Lung (tissue), 12 donors: Measurements from ENCODE around the gene MFAP4. TPM values are rescaled to one million over a fixed set of nuclear protein-coding genes. Genes with fewer than 3 reads are reported as not detected.

Source experiments
- ATAC-seq: fragments of 200-7000 bp; cut with Tn5 transposase; one replicate; pipeline ENCODE4 v1.9.1; 2020; ENCODE audit warnings: moderate number of reproducible peaks; ENCODE audit not compliant: insufficient read depth, low FRiP score
- DNase-seq, 3 donors: peaks; one replicate each; pipeline ENCODE4 v3.0.0-alpha.2; 2013 to 2017
- H3K27ac ChIP-seq, 2 donors: one replicate each; pipeline ENCODE4 v1.5.1; 2013; ENCODE audit warnings: mild to moderate bottlenecking in 2 of 2, moderate library complexity in 2 of 2, control low read depth in 1 of 2, inconsistent platforms in 1 of 2, low read depth in 1 of 2, low read length in 1 of 2
- H3K27me3 ChIP-seq, 3 donors: one replicate each; pipeline ENCODE4 v1.5.1; 2013; ENCODE audit warnings: low read length in 2 of 3; ENCODE audit not compliant: control insufficient read depth in 3 of 3, insufficient read depth in 3 of 3
- H3K36me3 ChIP-seq, 4 donors: one replicate each; pipeline ENCODE4 v1.5.1; 2013; ENCODE audit warnings: low read length in 4 of 4, mild to moderate bottlenecking in 1 of 4, moderate library complexity in 1 of 4; ENCODE audit not compliant: control insufficient read depth in 4 of 4, insufficient read depth in 4 of 4
- H3K4me1 ChIP-seq, 5 donors: one replicate each; pipeline ENCODE4 v1.5.1; 2013; ENCODE audit warnings: low read length in 5 of 5, mild to moderate bottlenecking in 2 of 5, moderate library complexity in 1 of 5; ENCODE audit not compliant: control insufficient read depth in 5 of 5, insufficient read depth in 5 of 5
- H3K4me3 ChIP-seq: one replicate; pipeline ENCODE4 v1.5.1; 2013; ENCODE audit warnings: mild to moderate bottlenecking, control low read depth, moderate library complexity
- H3K9ac ChIP-seq, 2 donors: one replicate each; pipeline ENCODE4 v1.5.1; 2013; ENCODE audit warnings: low read length in 2 of 2, control low read depth in 1 of 2; ENCODE audit not compliant: insufficient read depth in 1 of 2
- H3K9me3 ChIP-seq, 4 donors: one replicate each; pipeline ENCODE4 v1.5.1; 2013; ENCODE audit warnings: low read length in 3 of 4, mild to moderate bottlenecking in 1 of 4, moderate library complexity in 1 of 4; ENCODE audit not compliant: control insufficient read depth in 4 of 4, insufficient read depth in 3 of 4
- WGBS, 2 donors: extraction: QIAGEN DNeasy Blood & Tissue Kit; methylation state at CpG; one replicate each; pipeline ENCODE4 v1.1.7; 2013; 5-methylcytosine and 5-hydroxymethylcytosine counted together
- polyA plus RNA-seq, 2 donors: library from polyadenylated mRNA; stranded (reverse); fragments of 200-250 nt; gene quantifications; one replicate each; pipeline ENCODE4 v1.2.1, GENCODE V29; 2013
- total RNA-seq, 2 donors: library from RNA; depleted of rRNA in 1 of 2; stranded (reverse); fragments of >200 nt in 1 of 2; gene quantifications; one replicate each; pipeline ENCODE4 v1.2.1, GENCODE V29; 2014 to 2021
- TF ChIP-seq, protein P1 (sequence below): IDR thresholded peaks from 2 replicates; pipeline ENCODE4 v1.5.1; 2012; ENCODE audit warnings: mild to moderate bottlenecking; ENCODE audit errors: control extremely low read depth, extremely low read depth
- donor health status: control.
- donor health status: control.
- donor health status: Bipolar disorder and iron deficiency.
- donor health status: healthy.
- donor health status: DM: yes; HTN: yes; CAD: no.

The MFAP4 gene
- total and polyA plus RNA-seq, 4 donors = 45.7 to 156 (median 92.2) TPM

DNA sequence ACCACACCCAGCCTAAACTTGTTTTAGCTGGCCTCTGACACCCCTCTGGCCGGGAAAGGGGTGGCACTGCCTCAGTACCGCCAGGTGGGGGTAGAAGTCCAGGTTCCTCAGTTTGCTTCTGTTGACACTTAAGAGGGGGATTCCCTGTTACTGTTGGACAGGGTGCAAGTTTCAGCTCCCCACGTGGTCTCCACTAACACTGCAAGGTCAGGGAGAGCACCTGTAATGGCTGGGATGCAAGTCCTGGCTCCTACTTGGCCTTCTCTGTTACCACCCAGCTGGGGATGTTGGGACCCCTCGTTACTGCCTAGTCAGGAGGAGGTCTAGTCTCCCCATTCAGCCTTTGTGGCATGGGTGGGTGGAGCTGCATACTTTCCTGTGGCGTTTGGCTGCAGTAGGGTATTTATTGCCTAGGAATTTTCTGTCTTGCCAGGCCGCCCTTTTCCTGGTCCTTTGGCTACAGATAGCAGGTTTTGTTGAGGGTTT, 10.6 kb upstream of the MFAP4 start:
- ATAC-seq = no peak
- TF ChIP-seq, protein P1, sequence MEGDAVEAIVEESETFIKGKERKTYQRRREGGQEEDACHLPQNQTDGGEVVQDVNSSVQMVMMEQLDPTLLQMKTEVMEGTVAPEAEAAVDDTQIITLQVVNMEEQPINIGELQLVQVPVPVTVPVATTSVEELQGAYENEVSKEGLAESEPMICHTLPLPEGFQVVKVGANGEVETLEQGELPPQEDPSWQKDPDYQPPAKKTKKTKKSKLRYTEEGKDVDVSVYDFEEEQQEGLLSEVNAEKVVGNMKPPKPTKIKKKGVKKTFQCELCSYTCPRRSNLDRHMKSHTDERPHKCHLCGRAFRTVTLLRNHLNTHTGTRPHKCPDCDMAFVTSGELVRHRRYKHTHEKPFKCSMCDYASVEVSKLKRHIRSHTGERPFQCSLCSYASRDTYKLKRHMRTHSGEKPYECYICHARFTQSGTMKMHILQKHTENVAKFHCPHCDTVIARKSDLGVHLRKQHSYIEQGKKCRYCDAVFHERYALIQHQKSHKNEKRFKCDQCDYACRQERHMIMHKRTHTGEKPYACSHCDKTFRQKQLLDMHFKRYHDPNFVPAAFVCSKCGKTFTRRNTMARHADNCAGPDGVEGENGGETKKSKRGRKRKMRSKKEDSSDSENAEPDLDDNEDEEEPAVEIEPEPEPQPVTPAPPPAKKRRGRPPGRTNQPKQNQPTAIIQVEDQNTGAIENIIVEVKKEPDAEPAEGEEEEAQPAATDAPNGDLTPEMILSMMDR = no peak
- DNase-seq = peak in 1 of 3 donors; percentile 21
- no peaks in the 10 kb centered on the region for H3K36me3 ChIP-seq
- no peak overlapping the region for H3K4me3 ChIP-seq
- no peak overlapping the region for H3K9ac ChIP-seq
- no peaks in the 10 kb centered on the region for H3K9me3 ChIP-seq
- WGBS, 2 donors = 62 to 72% methylated on average over 6 of the region's 6 CpGs
- H3K27me3 ChIP-seq = no peaks in the 10 kb centered on the region
- peaks cover 0 to 38% (median 20%) of the 10 kb centered on the region in 5 donors for H3K4me1 ChIP-seq
- H3K27ac ChIP-seq = peak overlapping the region in 1 of 2 donors; percentile 61

DNA sequence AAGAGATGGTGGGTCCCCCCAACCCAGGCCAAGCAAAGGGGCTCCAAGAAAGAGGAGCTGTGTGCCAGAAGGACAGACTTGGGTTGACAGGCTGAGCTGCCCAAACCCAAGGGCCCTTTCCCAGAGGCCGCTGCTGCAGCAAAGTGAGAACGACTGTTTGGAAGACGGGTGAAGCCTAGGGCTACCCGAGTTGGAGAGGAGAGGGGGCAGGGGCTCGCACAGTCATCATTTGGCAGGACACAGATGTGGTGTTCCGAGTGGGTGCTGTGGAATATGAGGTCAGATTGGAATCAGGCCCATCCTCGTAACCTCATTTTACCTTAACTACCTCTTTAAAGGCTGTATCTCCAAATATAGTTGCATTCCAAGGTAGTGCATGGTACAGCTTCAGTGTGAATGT, 5.3 kb upstream of the MFAP4 start:
- DNase-seq (no peak), ATAC-seq (no peak)
- TF ChIP-seq, protein P1 = no peak
- H3K4me1 ChIP-seq = peaks cover 0 to 41% (median 28%) of the 10 kb centered on the region in 5 donors
- H3K27me3 ChIP-seq = no peaks in the 10 kb centered on the region
- H3K27ac ChIP-seq = no peak overlapping the region
- H3K9me3 ChIP-seq = no peaks in the 10 kb centered on the region
- no peak overlapping the region for H3K9ac ChIP-seq
- no peaks in the 10 kb centered on the region for H3K36me3 ChIP-seq
- WGBS, 2 donors = 81 to 90% methylated on average over 7 of the region's 7 CpGs
- H3K4me3 ChIP-seq = no peak overlapping the region

DNA sequence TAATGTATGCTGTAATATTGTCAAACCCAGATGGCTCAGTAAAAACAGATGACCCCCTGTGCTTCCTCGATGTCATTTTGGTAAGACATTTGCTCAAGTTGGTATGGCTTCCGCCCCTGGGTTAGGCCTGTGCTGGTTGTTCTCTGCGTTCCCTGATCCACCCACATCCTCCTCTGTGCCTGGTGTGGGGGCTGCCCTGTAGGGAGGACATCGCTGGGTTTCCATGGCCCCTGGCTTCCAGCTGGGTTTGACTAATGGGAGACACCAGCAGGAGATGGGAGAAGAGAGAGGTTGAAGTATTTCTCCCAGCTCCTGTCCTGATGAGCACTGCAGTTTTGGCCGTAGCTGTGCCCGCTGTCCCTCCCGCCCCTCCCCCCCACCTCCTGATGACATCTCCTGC, 4.4 kb upstream of the MFAP4 start:
- DNase-seq (no peak), ATAC-seq (no peak)
- Histone ChIP-seq H3K9me3 (no peaks in the 10 kb centered on the region), H3K27ac (no peak overlapping the region), H3K36me3 (peaks cover 0 to 3% (median 0%) of the 10 kb centered on the region in 4 donors), H3K4me1 (peaks cover 0 to 45% (median 30%) of the 10 kb centered on the region in 5 donors), H3K9ac (no peak overlapping the region), H3K4me3 (no peak overlapping the region), H3K27me3 (no peaks in the 10 kb centered on the region)
- WGBS, 2 donors = 86 to 90% methylated on average over 7 of the region's 7 CpGs
- TF ChIP-seq, protein P1 = no peak

DNA sequence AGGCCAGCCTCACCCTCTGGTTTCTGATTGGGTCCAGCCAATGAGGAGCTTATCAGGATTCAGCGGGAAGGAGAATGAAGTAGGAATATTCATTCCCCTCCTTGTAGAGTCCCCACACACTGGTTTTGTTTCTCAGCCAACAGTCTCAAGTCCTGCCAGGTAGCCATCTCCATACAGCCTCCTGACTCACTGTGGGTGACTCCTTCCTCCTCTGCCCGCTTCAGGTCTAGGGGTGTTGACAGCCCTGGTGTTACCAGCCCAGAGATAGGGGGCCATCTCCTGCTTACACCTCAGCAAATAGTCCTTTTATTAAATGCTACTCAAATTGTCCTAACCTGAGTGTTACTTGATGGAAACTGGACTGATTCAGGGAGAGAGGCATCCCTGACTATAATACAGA, 4.0 kb upstream of the MFAP4 start:
- WGBS, 2 donors = 93 to 100% methylated on average over 2 of the region's 2 CpGs
- no peak for DNase-seq

More for the DNA sequence above, 4.0 kb upstream of the MFAP4 start:
- H3K4me1 ChIP-seq = peaks cover 0 to 50% (median 33%) of the 10 kb centered on the region in 5 donors
- H3K27me3 ChIP-seq = no peaks in the 10 kb centered on the region
- TF ChIP-seq, protein P1 = no peak
- no peak overlapping the region for H3K4me3 ChIP-seq
- ATAC-seq = no peak
- no peaks in the 10 kb centered on the region for H3K9me3 ChIP-seq
- peaks cover 0 to 8% (median 2%) of the 10 kb centered on the region in 4 donors for H3K36me3 ChIP-seq
- H3K27ac ChIP-seq = no peak overlapping the region
- no peak overlapping the region for H3K9ac ChIP-seq
